ENCODE measurements around the gene TMEM60. TPM values are rescaled to one million over a fixed set of nuclear protein-coding genes. Genes with fewer than 3 reads are reported as not detected.

Gene TMEM60
- total and polyA plus RNA-seq, 2 donors (not counting 3 experiments of a cell fraction or from before 2014, with no cell fraction given) = 15.8 to 19.5 TPM

GRCh38 chr7:77825131-77825530 lies 26.9 kb upstream of the TMEM60 start:
- CTCF ChIA-PET = interaction anchor here (1.3 to 1.8 kb wide), 2 partner anchors 9 to 13 kb away, joined by 3 to 4 read pairs; no protein-coding TSS in a partner anchor
- no peaks in the 10 kb centered on the region for H3K36me3 ChIP-seq (ENCODE audit: control insufficient read depth in 2 of 2, extremely low read depth in 1 of 2, insufficient read depth in 2 of 2, low read length in 2 of 2)
- no TSS peak for BruUV-seq (replicated peaks)
- intact Hi-C loops (cut with micrococcal nuclease) = no loop called here
- no peak overlapping the region for H3K9ac ChIP-seq (replicated peaks; ENCODE audit: extremely low read depth, insufficient read depth, low read length)
- TF ChIP-seq GATA2 (IDR thresholded peaks at IDR 0.05; ENCODE audit: insufficient read depth, insufficient read length, low read depth, low read length) (no peak), CTCF (IDR thresholded peaks at IDR 0.05; ENCODE audit: extremely low read depth in 1 of 2, insufficient read depth in 1 of 2, low read depth in 1 of 2, low read length in 2 of 2) (no peak), EZH2 (IDR thresholded peaks at IDR 0.05; ENCODE audit: borderline replicate concordance, low read depth, low read length, severe bottlenecking) (no peak), POLR2A (IDR thresholded peaks at IDR 0.05; ENCODE audit: low read depth, low read length) (no peak), POLR2AphosphoS5 (IDR thresholded peaks at IDR 0.05; ENCODE audit: insufficient read depth, low read depth, low read length) (no peak), JUN (IDR thresholded peaks at IDR 0.05; ENCODE audit: borderline replicate concordance, insufficient read depth, insufficient read length, low read depth) (no peak)
- no peak for FAIRE-seq
- no peaks in the 10 kb centered on the region for H3K27me3 ChIP-seq (ENCODE audit: control insufficient read depth in 2 of 2, insufficient read depth in 2 of 2, low read length in 2 of 2)
- POLR2A ChIA-PET = no interaction called here
- dilution Hi-C loops (cut with MboI; ENCODE audit: extremely low pct_ligation_motif_present, low sequenced_read_pairs) = no loop called here
- peaks cover 2% of the 10 kb centered on the region for H3K9me3 ChIP-seq (replicated peaks; ENCODE audit: control insufficient read depth, insufficient read depth, low read length)
- no peak overlapping the region for H3K27ac ChIP-seq (ENCODE audit: insufficient read depth, low read depth, low read length)
- H3K4me2 ChIP-seq (ENCODE audit: insufficient read depth, low read length) = no peak overlapping the region
- H3K79me2 ChIP-seq (ENCODE audit: control insufficient read depth, insufficient read depth, low read length) = peaks cover 13% of the 10 kb centered on the region
- no peaks in the 10 kb centered on the region for H4K20me1 ChIP-seq (replicated peaks; ENCODE audit: control insufficient read depth, extremely low read depth, insufficient read depth, low read length)
- H3K4me1 ChIP-seq (ENCODE audit: control insufficient read depth, extremely low read depth, insufficient read depth, low read length) = no peaks in the 10 kb centered on the region
- no peaks in the 10 kb centered on the region for H3K9me1 ChIP-seq (replicated peaks; ENCODE audit: control insufficient read depth, extremely low read depth, insufficient read depth, low read length)
- H3K4me3 ChIP-seq (replicated peaks in 1 of 3; ENCODE audit: insufficient read depth in 1 of 3, low read depth in 1 of 3, low read length in 3 of 3) = no peak overlapping the region
- no peak overlapping the region for H2AFZ ChIP-seq (ENCODE audit: low read depth, low read length)
- no peak for DNase-seq (ENCODE audit: low read depth, low spot score)

GRCh38 chr7:77824636-77825035 lies 26.4 kb upstream of the TMEM60 start:
- CTCF ChIA-PET = interaction anchor here (0.7 to 1.8 kb wide), 3 partner anchors 10 to 67 kb away, joined by 3 to 4 read pairs (median 4); no protein-coding TSS in a partner anchor
- FAIRE-seq = no peak
- peaks cover 13% of the 10 kb centered on the region for H3K79me2 ChIP-seq (ENCODE audit: control insufficient read depth, insufficient read depth, low read length)

More at GRCh38 chr7:77824636-77825035, 26.4 kb upstream of the TMEM60 start:
- Histone ChIP-seq H3K36me3 (ENCODE audit: control insufficient read depth in 2 of 2, extremely low read depth in 1 of 2, insufficient read depth in 2 of 2, low read length in 2 of 2) (no peaks in the 10 kb centered on the region), H3K9me1 (replicated peaks; ENCODE audit: control insufficient read depth, extremely low read depth, insufficient read depth, low read length) (no peaks in the 10 kb centered on the region), H3K9ac (replicated peaks; ENCODE audit: extremely low read depth, insufficient read depth, low read length) (no peak overlapping the region), H3K27me3 (ENCODE audit: control insufficient read depth in 2 of 2, insufficient read depth in 2 of 2, low read length in 2 of 2) (no peaks in the 10 kb centered on the region), H3K4me3 (replicated peaks in 1 of 3; ENCODE audit: insufficient read depth in 1 of 3, low read depth in 1 of 3, low read length in 3 of 3) (no peak overlapping the region), H3K27ac (ENCODE audit: insufficient read depth, low read depth, low read length) (no peak overlapping the region), H2AFZ (ENCODE audit: low read depth, low read length) (no peak overlapping the region), H4K20me1 (replicated peaks; ENCODE audit: control insufficient read depth, extremely low read depth, insufficient read depth, low read length) (no peaks in the 10 kb centered on the region), H3K4me2 (ENCODE audit: insufficient read depth, low read length) (no peak overlapping the region), H3K9me3 (replicated peaks; ENCODE audit: control insufficient read depth, insufficient read depth, low read length) (peaks cover 2% of the 10 kb centered on the region), H3K4me1 (ENCODE audit: control insufficient read depth, extremely low read depth, insufficient read depth, low read length) (no peaks in the 10 kb centered on the region)
- TF ChIP-seq CTCF (IDR thresholded peaks at IDR 0.05; ENCODE audit: extremely low read depth in 1 of 2, insufficient read depth in 1 of 2, low read depth in 1 of 2, low read length in 2 of 2) (no peak), JUN (IDR thresholded peaks at IDR 0.05; ENCODE audit: borderline replicate concordance, insufficient read depth, insufficient read length, low read depth) (no peak), EZH2 (IDR thresholded peaks at IDR 0.05; ENCODE audit: borderline replicate concordance, low read depth, low read length, severe bottlenecking) (no peak), MYC (IDR thresholded peaks at IDR 0.05; ENCODE audit: low read depth, low read length) (no peak), POLR2AphosphoS5 (IDR thresholded peaks at IDR 0.05; ENCODE audit: insufficient read depth, low read depth, low read length) (no peak), POLR2A (IDR thresholded peaks at IDR 0.05; ENCODE audit: low read depth, low read length) (no peak), MAX (IDR thresholded peaks at IDR 0.05; ENCODE audit: insufficient read depth, insufficient read length) (no peak), FOS (IDR thresholded peaks at IDR 0.05; ENCODE audit: borderline replicate concordance, insufficient read depth, low read length) (no peak), GATA2 (IDR thresholded peaks at IDR 0.05; ENCODE audit: insufficient read depth, insufficient read length, low read depth, low read length) (no peak)
- intact Hi-C loops (cut with micrococcal nuclease) = no loop called here
- no TSS peak for BruUV-seq (replicated peaks)
- dilution Hi-C loops (cut with MboI; ENCODE audit: extremely low pct_ligation_motif_present, low sequenced_read_pairs) = no loop called here
- no peak for DNase-seq (ENCODE audit: low read depth, low spot score)
- POLR2A ChIA-PET = no interaction called here
